Measurements from ENCODE around the gene ATG10. TPM values are rescaled to one million over a fixed set of nuclear protein-coding genes. Genes with fewer than 3 reads are reported as not detected.

Gene ATG10
- total and polyA plus RNA-seq, 2 of the 13 experiments (the other 11 are each of a cell fraction or from before 2014, with no cell fraction given), result 2.0 to 5.7 TPM

- no peak for FAIRE-seq
- H4K20me1 ChIP-seq (ENCODE audit: insufficient read depth, low read length), result no peaks in the 10 kb centered on the region; the same call in 1 of the 2 replicates
- peak overlapping the region; percentile 98 for H3K9ac ChIP-seq (ENCODE audit: insufficient read depth, low read depth, low read length)
- in situ Hi-C loops (cut with HindIII; ENCODE audit: extremely low pct_ligation_motif_present, low pct_unique_long_range_greater_than_20kb) (no loop called here), intact Hi-C loops (cut with micrococcal nuclease; ENCODE audit: unreplicated experiment) (no loop called here)
- POLR2A ChIA-PET, result interaction anchor here (1.0 to 2.4 kb wide), 5 partner anchors 9 to 1286 kb away, joined by 3 to 12 read pairs (median 5); partner anchors contain the start of gene ATG10
- no peaks in the 10 kb centered on the region; a peak in 1 of 5 replicates for H3K27me3 ChIP-seq (ENCODE audit: control insufficient read depth in 1 of 2, insufficient read depth in 2 of 2, low read length in 2 of 2)
- no peak overlapping the region for H2AFZ ChIP-seq (ENCODE audit: low read length)
- no peaks in the 10 kb centered on the region for H3K9me3 ChIP-seq (ENCODE audit: low read length)
- H3K79me2 ChIP-seq (ENCODE audit: insufficient read depth, low read length), result peaks cover 31% of the 10 kb centered on the region
- peaks cover 42% of the 10 kb centered on the region for H3K4me1 ChIP-seq (ENCODE audit: insufficient read depth, low read length)
- WGBS (ENCODE audit: low lambda C conversion rate), result 2% methylated on average over 15 of the region's 15 CpGs
- peak overlapping the region; percentile 83 for H3K27ac ChIP-seq (ENCODE audit: extremely low read length, insufficient read depth, low read length)
- DNase-seq (ENCODE audit: low spot score), result no peak
- CTCF ChIA-PET (ENCODE audit: low intra/inter-chr PET ratio, low total read pairs), result no interaction called here
- peak overlapping the region; percentile 85 for H3K4me2 ChIP-seq (ENCODE audit: low read depth, low read length)
- H3K4me3 ChIP-seq (replicated peaks in 1 of 3; ENCODE audit: insufficient read depth in 1 of 3, low read depth in 2 of 3, low read length in 3 of 3), result peak overlapping the region; percentile 77 to 94 (median 83)
- no peak for ATAC-seq
- peaks cover 11 to 23% of the 10 kb centered on the region in 2 experiments for H3K36me3 ChIP-seq (replicated peaks in 1 of 2; ENCODE audit: control insufficient read depth in 1 of 2, insufficient read depth in 2 of 2, low read length in 2 of 2)
- no TSS peak for BruUV-seq (replicated peaks)
- TF ChIP-seq XBP1 (CRISPR knock-in tag; IDR thresholded peaks at IDR 0.05) (no peak), ZFP82 (CRISPR knock-in tag; IDR thresholded peaks at IDR 0.05; ENCODE audit: borderline replicate concordance) (peak; percentile 95), ATM (IDR thresholded peaks at IDR 0.05; ENCODE audit: borderline replicate concordance) (no peak), ZNF572 (CRISPR knock-in tag; IDR thresholded peaks at IDR 0.05) (no peak), REPIN1 (CRISPR knock-in tag; IDR thresholded peaks at IDR 0.05; ENCODE audit: borderline replicate concordance, low read depth) (no peak), SATB2 (CRISPR knock-in tag; IDR thresholded peaks at IDR 0.05) (no peak), PAX8 (CRISPR knock-in tag; IDR thresholded peaks at IDR 0.05; ENCODE audit: borderline replicate concordance) (no peak), POLR2AphosphoS2 (IDR thresholded peaks at IDR 0.05; ENCODE audit: low read depth, low read length) (no peak), THAP8 (CRISPR knock-in tag; IDR thresholded peaks at IDR 0.05; ENCODE audit: borderline replicate concordance) (0 out of 2 replicates have a peak, but pooled peaks have one; percentile 7), ESRRA (CRISPR knock-in tag; IDR thresholded peaks at IDR 0.05; ENCODE audit: low read depth) (no peak), ZNF850 (CRISPR knock-in tag; conservative IDR thresholded peaks at IDR 0.05) (0 out of 2 replicates have a peak, but pooled peaks have one; percentile 77), KAT2B (IDR thresholded peaks at IDR 0.05; ENCODE audit: borderline replicate concordance, low read depth, low read length) (no peak), MTF1 (CRISPR knock-in tag; IDR thresholded peaks at IDR 0.05) (no peak), IKZF4 (CRISPR knock-in tag; IDR thresholded peaks at IDR 0.05; ENCODE audit: borderline replicate concordance, low read depth, not compliant biosample characterization) (no peak), TEAD3 (CRISPR knock-in tag; optimal IDR thresholded peaks at IDR 0.05; ENCODE audit: borderline replicate concordance) (peak; percentile 9), ZNF674 (CRISPR knock-in tag; IDR thresholded peaks at IDR 0.05; ENCODE audit: low read depth) (no peak), ZNF768 (CRISPR knock-in tag; IDR thresholded peaks at IDR 0.05) (no peak), ETV5 (CRISPR knock-in tag; IDR thresholded peaks at IDR 0.05; ENCODE audit: borderline replicate concordance) (0 out of 2 replicates have a peak, but pooled peaks have one; percentile 3), E2F2 (CRISPR knock-in tag; IDR thresholded peaks at IDR 0.05; ENCODE audit: borderline replicate concordance) (no peak), PHF5A (CRISPR knock-in tag; IDR thresholded peaks at IDR 0.05; ENCODE audit: low read depth, unreplicated experiment) (no peak)
- TF ChIP-seq, protein P1, sequence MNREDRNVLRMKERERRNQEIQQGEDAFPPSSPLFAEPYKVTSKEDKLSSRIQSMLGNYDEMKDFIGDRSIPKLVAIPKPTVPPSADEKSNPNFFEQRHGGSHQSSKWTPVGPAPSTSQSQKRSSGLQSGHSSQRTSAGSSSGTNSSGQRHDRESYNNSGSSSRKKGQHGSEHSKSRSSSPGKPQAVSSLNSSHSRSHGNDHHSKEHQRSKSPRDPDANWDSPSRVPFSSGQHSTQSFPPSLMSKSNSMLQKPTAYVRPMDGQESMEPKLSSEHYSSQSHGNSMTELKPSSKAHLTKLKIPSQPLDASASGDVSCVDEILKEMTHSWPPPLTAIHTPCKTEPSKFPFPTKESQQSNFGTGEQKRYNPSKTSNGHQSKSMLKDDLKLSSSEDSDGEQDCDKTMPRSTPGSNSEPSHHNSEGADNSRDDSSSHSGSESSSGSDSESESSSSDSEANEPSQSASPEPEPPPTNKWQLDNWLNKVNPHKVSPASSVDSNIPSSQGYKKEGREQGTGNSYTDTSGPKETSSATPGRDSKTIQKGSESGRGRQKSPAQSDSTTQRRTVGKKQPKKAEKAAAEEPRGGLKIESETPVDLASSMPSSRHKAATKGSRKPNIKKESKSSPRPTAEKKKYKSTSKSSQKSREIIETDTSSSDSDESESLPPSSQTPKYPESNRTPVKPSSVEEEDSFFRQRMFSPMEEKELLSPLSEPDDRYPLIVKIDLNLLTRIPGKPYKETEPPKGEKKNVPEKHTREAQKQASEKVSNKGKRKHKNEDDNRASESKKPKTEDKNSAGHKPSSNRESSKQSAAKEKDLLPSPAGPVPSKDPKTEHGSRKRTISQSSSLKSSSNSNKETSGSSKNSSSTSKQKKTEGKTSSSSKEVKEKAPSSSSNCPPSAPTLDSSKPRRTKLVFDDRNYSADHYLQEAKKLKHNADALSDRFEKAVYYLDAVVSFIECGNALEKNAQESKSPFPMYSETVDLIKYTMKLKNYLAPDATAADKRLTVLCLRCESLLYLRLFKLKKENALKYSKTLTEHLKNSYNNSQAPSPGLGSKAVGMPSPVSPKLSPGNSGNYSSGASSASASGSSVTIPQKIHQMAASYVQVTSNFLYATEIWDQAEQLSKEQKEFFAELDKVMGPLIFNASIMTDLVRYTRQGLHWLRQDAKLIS (CRISPR knock-in tag; IDR thresholded peaks at IDR 0.05), result no peak; the same call in 1 of the 2 replicates
Measured at GRCh38 chr5:82277613-82277986, 305.8 kb downstream of the ATG10 start.
